ENCODE results near the gene FAM181A.

Gene FAM181A

DNA sequence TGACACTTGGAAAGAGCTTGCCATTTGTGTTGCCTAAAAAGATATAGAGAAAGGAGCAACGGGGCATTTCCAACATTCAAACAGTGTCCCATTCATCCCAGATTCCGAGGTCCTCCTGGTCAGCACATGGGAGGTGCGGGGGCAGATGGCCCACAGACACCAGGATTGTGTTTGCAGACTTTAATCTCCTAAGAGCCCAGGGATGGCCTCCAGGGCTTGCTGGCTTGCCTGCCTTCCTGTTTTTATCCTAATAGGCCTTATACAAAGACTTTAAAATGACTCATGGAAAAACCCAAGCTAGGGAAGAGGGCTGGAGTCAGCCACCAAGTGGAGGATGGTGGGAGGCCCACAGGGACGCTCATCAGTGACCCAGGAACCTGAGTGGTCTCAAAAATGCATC is 21.5 kb upstream of the FAM181A start:
- DNase-seq: no peak

DNA sequence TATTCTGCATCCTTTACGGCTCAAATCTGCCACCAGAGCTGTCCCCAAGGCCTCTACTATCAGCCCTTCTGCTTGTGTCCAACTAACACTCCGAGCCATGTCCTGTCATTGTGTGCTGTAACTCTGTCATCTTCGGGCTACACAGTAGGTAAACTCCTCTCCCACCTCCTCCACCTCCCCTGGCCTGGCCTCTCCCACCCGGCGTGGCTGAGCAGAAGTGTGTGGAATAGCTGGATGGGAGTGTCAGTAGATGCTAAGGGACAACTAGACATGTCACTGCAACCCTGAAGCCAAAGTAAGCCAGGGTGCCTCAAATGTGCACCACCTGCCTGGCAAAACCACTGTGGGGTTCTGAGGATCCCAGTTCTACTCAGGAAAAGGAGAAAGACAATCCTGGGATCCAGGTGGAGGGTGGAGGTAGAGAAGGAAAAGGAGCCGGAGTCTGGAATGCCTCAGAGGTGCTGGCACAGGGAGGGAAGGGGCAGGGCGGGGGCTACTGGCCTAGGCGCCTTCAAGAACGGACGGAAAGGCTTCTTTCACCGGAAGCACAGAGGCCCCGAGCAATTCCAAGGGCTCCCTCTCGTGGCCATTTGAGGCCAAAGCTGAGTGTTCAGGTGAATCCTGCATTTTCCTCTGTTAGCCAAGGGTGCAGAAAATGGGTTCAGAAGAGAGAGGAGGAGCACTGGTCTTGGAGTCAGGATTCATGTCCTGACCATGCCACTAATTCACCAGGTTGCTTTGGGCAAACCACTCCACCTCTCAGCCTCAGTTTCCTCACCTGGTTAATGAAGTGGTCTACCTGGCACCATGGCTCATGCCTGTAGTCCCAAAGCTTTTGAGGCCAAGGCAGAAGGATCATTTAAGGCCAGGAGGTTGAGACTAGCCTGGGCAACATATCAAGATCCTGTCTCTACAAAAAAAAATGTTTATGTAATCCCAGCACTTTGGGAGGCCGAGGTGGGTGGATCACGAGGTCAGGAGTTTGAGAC is 20.5 kb upstream of the FAM181A start:
- peak; percentile 27 to 49 for DNase-seq

DNA sequence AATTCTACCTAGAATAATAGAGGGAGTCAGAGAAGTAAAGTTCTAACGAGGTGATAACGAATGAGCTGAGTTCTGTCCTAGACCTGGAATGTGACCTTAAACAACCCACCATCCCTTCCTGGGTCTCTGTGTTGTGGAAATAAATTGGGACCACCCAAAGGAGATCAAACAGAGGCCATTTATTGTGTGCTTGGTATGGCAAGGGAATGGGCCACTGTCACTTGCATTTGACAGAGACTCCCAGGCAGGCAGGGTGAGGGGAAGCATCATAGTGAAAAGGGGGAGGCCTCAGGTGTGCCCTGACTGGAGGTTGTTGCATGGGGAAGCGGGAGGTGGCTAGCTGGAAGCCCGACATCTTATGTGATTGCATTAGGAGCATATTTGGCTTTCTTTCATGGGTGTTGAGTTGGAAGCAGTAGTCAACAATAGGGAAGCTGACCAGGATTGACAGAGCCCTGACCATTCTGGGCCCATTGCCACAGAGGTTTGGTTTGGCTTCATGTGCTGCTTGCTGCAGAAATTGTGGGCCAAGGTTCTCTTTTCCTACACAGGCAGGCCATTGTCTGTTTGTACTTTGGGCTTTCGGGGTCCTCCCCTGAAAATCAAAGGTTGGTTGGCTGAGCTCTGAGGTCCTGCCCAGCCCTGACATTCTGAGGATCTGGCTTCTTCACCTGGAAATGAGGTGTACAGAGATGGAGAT is 17.6 kb upstream of the FAM181A start:
- DNase-seq: no peak

DNA sequence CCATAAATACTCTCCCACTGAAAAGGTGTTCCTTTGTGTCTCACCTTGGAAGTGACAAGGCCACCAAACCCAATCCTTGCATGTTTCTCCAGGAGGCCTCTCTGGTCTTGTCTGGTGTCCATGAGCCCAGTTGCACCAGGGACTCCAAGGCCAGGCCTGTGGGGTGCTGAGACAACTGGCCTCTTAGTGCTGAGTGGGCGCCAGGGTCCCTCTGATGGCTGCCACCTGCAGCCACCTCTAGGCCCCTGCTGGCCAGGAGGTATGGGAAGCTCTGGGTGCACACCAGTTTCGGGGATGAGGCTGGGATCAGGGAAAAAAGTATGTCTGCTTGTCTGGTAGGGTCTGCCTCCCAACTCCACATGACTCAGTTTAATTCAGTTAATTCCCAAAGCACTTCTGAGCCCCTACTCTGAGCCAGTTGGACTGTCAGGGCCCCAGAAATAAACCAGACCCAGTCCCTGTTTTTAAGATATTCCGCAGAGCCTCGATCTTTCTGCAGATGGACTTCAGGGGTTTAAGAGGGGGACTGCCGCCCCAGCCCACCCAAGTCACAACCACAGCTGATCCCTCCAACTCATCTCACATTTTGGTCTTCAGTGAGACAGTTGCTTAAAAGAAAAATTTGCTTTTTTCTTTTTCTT is 15.0 kb upstream of the FAM181A start:
- no peak for DNase-seq

DNA sequence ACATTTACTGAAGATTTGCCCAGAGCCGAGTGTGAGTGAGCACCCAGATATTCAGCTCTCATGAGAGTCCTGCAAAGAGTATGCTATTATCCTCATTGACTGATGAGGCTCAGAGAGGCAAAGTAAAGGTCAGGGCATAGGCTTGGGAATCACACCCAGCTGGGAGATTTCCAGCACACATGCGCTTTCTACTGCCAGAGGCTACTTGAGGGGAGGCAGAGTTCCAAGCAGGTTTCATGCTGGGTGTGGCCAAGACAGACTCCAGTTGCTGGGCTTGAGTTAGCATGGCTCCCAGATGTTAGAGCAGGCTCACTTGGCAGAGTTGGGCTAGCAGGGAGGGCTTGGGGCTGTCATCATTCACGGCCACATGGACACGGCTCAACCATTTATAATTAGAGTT is 14.4 kb upstream of the FAM181A start:
- DNase-seq: no peak

DNA sequence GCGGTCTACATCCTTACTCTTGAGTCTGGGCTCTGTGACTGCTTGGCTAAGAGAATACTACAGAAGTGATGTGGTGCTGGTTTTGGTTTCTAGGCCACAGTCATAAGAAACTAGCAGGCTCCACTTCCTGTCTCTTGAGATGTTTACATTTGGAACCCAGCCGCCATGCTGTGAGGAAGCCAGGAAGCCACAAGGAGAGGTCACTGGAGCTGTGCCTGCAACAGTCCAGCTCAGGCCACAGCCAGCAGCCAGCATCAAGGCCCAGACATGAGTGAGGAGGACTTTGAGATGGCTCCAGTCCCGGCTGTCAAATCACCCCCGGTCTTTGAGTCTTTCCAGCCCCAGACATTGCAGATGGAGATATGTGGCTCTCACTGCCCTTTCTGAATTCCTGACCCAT is 12.9 kb upstream of the FAM181A start:
- no peak for DNase-seq

DNA sequence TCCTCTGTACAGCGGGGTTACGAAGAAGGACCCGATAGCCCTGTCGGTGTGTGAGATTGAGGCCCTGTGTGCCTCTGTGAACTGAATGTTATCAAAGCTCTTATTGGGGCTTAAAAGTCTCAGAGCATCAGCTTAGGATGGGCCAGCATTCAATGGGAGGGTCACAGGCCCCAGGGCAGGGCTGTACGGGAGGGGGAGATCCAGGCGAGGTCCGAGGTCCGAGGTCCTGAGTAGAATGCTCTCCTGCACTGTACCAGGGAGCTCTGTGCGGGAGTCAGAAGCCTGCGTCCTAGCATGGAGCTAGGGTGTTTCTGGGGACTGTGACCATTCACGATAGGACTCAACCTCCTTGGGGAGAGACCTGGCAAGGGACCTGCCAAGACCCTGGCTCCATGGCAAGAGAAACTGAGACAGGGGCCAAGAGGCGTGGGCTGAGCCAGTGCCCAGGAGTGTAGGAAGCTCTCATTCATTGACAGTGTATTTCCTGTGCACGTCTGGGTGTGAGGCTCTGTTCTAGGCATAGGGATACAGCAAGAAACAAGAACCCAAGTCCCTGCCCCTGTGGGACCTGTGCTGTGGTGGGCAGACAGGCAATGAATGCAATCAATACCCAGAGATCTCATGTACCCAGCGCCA is 12.0 kb upstream of the FAM181A start:
- no peak for DNase-seq

DNA sequence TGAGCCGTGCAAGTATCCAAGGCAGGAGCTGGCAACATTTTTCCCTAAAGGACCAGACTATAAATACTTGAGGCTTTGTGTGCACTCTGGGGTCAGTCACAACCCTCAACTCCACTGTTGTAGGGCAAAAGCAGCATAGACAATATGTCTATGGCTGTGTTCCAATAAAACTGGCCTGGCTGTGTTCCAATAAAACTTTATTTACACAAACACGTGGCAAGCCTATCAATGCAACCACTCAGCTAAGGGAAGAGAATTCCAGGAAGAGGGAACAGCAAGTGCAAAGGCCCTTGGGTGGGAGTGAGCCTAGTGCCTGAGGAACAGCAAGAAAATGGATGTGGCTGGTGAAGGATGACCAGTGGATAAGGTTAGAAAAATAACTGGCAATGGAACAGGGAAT is 11.3 kb upstream of the FAM181A start:
- DNase-seq: no peak

DNA sequence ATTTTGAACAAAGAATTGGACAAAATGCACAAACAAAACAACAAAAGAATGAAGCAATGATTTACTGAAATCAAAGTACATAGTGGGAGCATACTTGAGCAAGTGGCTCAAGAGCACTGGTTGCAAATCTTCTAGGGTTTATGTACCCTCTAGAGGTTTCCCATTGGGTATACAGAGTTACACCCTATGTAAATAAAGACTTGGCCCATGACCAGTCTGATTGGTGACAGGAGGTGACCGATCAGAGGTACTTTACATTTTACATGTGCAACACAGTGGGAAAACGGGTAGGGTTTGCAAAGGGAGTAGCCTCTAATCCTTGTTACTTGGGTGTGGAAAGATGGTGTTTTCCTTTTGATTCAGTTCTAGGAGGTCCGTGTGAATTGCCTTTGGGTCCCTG is 10.6 kb upstream of the FAM181A start:
- no peak for DNase-seq

DNA sequence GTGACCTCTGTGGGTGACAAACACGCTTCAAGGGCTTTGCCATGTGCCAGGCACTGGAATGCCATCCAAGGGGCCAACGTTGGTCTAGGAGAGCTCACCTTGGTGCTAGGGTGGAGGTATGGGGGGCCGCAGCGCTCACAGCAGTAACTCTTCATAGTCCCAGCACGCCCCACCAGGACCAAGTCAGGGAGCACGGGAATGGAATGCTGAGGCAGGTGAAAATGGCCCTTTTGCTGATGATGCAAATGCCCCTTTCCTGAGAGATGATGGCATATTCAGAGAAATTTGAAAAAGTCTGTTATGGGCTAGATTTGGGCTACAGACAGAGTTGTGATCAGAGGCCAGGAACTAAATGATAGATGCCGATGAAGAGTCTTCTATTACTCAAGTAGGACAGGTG is 10.0 kb upstream of the FAM181A start:
- DNase-seq: no peak

DNA sequence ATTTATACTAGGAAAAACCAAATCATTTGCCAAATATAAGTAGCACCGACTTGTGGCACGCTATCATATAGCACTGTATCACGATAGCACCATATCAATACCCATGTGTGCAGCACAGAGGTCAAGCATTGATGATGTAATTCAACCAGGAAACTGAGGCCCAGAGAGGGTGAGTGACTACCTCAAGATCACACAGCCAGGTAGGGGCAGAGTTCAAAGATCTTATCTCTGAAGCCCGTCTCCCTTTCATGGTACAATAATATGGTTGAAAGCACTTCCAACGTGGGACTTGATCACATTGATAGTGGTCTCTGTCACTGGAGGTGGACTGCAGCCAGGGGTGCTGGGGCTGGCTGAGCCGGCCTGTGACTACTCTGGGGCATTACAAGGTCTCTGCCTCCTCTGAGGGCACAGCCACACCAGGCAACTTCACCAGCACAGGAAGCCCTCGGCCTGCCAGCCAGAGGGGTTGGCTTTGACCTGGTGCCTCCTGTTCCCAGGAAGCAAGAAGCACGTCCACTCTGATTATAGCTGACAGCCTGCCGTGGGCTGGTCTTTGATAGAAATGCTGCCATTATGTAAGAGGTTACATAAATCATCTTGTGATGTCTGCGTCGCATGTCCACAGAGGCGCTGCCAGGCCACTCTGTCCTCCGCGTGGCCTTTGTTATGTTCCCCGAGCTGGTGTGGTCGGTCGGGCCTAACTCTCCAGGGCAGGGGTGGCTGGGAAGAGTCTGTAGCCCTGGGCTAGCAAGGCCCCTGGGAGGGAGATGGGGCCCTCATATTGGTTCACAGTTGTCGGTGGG is 5.9 kb upstream of the FAM181A start:
- no peak for DNase-seq

DNA sequence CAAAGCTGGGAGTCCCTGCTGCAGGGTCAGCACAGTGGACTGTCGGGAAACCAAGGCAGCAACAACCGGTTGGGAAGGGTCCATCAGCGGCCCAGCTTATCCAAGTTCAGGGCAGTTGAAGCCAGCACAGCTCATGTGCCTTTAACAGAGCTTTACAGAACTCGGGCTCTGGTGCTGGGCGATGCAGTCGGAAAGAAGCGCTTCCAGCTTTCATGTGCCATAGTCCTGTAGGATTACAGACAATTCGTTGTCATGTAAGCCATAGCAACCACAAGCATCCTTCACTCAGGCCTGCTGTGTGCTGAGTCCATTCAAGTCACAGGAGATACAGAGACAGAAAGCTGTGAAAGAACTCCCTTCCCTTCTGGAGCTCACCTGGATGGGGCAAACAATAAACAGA is 3.5 kb upstream of the FAM181A start:
- no peak for DNase-seq

DNA sequence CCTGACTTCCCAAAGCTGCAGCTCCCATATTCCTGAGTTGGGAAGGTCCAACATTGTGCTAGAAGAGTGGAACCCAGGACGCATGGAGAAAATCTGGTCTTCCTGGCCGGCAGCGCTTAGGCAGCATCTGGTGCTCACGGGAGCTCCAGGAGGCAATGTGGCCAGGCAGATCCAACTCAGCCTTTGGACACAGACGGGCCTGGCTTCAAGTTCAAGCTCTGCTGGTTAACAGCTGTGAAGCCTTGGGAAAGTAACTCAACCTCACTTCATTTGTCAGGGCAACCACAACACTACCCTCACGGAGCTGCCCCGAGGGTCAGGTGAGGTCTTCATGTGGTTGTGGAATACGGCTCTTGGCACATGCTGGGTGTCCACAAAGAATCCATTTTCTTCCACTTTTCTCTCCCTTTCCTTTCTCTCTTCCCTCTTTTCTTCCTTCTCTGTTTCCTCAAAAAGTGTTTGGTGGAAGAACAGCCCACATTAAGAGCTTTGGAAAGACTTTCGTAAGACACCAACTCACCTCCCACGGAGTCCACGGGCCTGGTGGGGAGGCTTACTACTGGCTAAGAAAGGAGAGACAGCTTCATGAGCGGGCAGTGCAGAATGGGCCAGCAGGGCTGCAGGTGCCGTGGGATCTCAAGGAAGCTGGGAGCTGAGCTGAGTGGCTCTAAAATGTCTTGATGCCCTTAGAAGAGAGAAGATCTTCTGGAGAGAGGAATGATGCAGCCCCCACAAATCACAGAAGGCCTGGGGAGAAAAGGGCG is 2.4 kb upstream of the FAM181A start:
- DNase-seq: no peak

DNA sequence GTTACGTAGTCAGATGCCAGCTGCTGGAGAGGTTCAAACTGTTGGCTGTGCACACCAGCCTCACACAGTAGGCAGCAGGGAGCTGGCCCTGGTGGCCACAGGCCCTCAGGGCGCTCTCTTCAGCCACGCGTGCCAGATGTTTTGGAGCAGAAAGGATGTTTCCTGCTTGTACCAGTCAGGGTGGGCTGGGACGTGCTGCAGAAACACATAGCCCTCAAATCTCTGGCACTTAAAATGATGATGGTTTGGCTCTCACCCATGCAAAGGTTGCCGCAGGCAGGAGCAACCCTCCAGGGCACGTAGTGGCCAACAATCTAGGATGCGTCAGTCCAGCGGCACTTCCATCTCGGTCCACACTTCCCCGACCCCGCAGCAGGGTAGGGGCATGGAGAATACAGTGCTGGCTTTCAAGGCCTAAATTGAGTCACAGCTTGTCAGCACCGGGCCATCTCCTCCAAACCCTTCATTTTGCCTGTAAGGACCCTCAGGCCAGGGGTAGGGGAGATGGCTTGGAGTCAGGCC is 1.7 kb upstream of the FAM181A start:
- no peak for DNase-seq

DNA sequence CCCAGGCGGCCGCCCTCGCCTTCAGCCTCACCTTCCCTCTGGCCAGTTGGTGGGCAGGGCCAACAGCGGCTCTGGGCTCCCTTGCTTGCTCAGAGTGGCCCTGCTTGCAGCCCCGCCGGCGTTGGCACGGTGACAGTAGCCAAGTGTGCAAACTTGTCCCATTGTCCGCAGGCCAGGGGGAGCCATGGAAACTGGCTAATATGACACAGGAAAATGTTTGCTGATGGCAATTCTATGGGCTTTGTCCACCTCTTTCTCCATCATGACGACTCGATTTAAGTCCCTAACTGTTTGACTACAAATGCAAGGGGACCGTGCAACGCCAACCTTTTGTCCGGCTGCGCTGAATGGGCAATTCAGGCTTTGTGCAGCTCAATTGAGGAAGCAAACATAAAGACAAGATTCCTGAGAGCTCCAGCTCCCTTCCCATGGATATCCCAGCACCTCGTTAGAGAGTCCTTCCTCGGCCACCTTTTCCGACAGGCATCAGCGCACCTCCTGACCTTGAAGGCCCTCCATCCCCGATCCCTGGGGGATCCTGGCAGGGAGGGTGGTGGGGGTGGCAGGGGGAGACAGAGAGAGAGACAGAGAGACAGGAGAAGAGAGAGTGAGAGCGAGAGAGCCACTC is 785 bp upstream of the FAM181A start:
- no peak for DNase-seq

DNA sequence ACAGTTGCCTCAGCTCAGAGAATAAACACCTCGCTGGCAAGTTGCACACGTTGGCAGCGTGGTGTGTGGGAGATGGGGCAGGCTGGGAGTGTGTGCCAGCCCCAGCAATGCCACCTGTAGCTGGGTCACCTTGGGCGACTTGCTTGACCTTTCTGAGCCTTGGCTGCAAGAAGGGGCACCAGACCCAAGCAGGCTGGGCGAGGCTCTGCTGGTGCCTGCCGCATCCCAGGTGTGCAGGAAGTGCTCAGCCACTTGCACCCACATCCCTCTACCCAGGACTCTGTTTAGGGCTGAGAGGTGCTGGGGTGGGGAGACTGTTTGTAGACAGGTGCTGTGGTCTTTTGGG is 629 bp downstream of the FAM181A start:
- no peak for DNase-seq

DNA sequence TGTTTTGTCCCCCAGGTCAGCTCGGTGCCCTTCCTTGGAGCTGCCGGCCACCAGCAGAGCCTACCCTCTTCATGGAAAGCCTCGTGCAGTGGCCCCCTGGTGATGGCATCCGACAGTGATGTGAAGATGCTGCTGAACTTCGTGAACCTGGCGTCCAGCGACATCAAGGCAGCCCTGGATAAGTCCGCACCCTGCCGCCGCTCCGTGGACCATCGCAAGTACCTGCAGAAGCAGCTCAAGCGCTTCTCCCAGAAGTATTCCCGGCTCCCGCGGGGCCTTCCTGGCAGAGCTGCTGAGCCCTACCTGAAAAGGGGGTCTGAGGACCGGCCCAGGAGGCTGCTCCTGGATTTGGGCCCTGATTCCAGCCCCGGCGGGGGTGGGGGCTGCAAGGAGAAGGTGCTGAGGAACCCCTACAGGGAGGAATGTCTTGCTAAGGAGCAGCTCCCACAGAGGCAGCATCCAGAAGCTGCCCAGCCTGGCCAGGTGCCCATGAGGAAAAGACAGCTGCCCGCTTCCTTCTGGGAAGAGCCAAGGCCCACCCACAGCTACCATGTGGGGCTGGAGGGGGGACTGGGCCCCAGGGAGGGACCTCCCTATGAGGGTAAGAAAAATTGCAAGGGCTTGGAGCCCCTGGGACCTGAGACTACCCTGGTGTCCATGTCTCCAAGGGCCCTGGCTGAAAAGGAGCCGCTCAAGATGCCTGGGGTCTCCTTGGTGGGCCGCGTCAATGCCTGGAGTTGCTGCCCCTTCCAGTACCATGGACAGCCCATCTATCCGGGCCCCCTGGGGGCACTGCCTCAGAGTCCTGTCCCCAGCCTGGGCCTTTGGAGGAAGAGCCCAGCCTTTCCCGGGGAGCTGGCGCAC is 1.3 kb downstream of the FAM181A start:
- DNase-seq: no peak

DNA sequence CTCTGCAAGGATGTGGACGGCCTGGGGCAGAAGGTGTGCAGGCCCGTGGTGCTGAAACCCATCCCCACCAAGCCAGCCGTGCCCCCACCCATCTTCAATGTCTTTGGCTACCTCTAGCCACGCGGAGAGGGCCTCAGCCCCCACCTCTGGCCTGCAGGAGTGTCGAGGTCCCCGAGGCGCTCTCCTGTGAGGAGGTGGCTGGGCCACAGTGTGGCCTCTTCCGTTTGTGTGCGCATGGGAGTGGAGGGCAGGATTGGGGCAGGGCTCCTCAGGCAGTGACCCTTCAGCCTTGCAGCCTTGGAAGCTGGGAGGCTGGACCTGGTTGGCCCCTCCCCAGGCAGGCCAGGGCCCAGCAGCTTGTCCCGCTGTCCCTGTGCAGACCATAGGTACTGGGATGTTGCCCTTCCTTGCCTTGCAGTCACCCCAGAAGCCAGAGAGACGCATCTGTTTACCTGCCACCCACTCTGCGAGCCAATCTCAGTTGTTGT is 1.9 kb downstream of the FAM181A start:
- no peak for DNase-seq

DNA sequence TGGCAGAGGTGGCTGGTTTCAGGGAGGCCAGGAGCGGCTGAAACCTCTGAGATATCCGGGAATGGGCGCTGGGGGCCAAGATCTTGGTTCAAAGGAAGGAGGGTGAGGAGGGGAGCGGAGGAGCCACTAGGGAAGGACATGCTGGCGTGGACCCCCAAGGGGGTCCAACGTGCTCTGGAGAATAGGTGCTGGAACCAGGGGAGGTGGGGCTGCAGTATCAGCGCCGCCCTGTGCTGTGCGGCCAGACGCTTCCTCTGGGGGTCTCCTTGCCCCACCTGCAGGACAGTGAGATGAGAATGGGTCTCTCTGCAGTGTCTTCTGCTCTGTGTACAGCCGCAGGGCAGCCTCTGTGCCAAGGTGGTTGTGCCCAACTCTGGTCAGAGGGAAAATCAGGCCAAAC is 2.5 kb downstream of the FAM181A start:
- DNase-seq: no peak

Data from stimulated activated CD4-positive, alpha-beta T cell treated with anti-CD3 and anti-CD28 coated beads, Interleukin-4, amount 100 ng/mL, for 4 hours (primary cell).